ENCODE measurements around the gene UQCRC2. TPM values are rescaled to one million over a fixed set of nuclear protein-coding genes. Genes with fewer than 3 reads are reported as not detected.

Gene UQCRC2
- total and polyA plus RNA-seq, 11 donors, result 153 to 1,082 (median 700) TPM

- H3K27ac ChIP-seq, result peak within 1 kb of the TSS; percentile 42 to 97 (median 90)
- DNase-seq, result peak; percentile 81 to 88 (median 81)
- H3K27me3 ChIP-seq, result no peaks in the 10 kb centered on the region
- no peaks in the 10 kb centered on the region for H3K9me3 ChIP-seq
- TF ChIP-seq POLR2A (IDR thresholded peaks at IDR 0.05) (peak in 1 of 2 donors; percentile 56), CTCF (IDR thresholded peaks at IDR 0.05) (peak in 3 of 12 donors; percentile 17 to 38 (median 36))
- no peaks in the 10 kb centered on the region for H3K36me3 ChIP-seq
- peak within 1 kb of the TSS; percentile 55 to 100 (median 94) for H3K4me3 ChIP-seq
- peak; percentile 84 to 97 (median 94) for ATAC-seq
- intact Hi-C loops (cut with DNase I), result loop anchor here in 5 of 10 donors (2.0 to 10.0 kb wide), 4 partner anchors 67 to 297 kb away; partner anchors contain the start of gene POLR3E (in 4 of the 5)
- 0 to 1% (median 1%) methylated on average over 23 to 78 of the region's 78 CpGs for WGBS, 4 donors
- H3K4me1 ChIP-seq, result peaks cover 0 to 44% (median 25%) of the 10 kb centered on the region in 12 donors
Observed at GRCh38 chr16:22007509-22008214, 54.5 kb downstream of the UQCRC2 start, which contains the start of gene MOSMO. MOSMO (plus strand) TSS chr16:22008111; CDS start chr16:22008302, 191 bp downstream.

- WGBS, 4 donors, result 1 to 4% (median 2%) methylated on average over 56 to 65 of the region's 65 CpGs
- Histone ChIP-seq H3K4me1 (peaks cover 0 to 44% (median 25%) of the 10 kb centered on the region in 12 donors), H3K4me3 (peak overlapping the region; percentile 55 to 100 (median 94)), H3K27me3 (no peaks in the 10 kb centered on the region), H3K9me3 (no peaks in the 10 kb centered on the region), H3K36me3 (no peaks in the 10 kb centered on the region), H3K27ac (peak overlapping the region in 7 of 12 donors; percentile 26 to 96 (median 79))
- intact Hi-C loops (cut with DNase I), result loop anchor here in 5 of 10 donors (2.0 to 10.0 kb wide), 4 partner anchors 66 to 296 kb away; partner anchors contain the start of gene POLR3E (in 4 of the 5)
- DNase-seq (peak in 4 of 5 donors; percentile 27 to 69 (median 37)), ATAC-seq (peak in 2 of 4 donors; percentile 5 to 19)
- TF ChIP-seq CTCF (IDR thresholded peaks at IDR 0.05) (no peak), POLR2A (IDR thresholded peaks at IDR 0.05) (no peak)
Observed at GRCh38 chr16:22008215-22009059, 55.3 kb downstream of the UQCRC2 start.

- intact Hi-C loops (cut with DNase I), result no loop called here
- TF ChIP-seq CTCF (IDR thresholded peaks at IDR 0.05) (no peak), POLR2A (IDR thresholded peaks at IDR 0.05) (no peak)
- ATAC-seq (no peak), DNase-seq (no peak)
- Histone ChIP-seq H3K9me3 (no peaks in the 10 kb centered on the region), H3K36me3 (no peaks in the 10 kb centered on the region), H3K27ac (no peak overlapping the region), H3K27me3 (no peaks in the 10 kb centered on the region), H3K4me3 (no peak overlapping the region), H3K4me1 (peaks cover 0 to 45% (median 25%) of the 10 kb centered on the region in 12 donors)
- WGBS, 4 donors, result 62 to 74% (median 70%) methylated on average over 5 of the region's 5 CpGs
Observed at GRCh38 chr16:22010902-22011301, 57.7 kb downstream of the UQCRC2 start.
